ENCODE data around the gene EIF3A. TPM values are rescaled to one million over a fixed set of nuclear protein-coding genes. Genes with fewer than 3 reads are reported as not detected.

The EIF3A gene
- total and polyA plus RNA-seq, 9 of the 15 experiments (the other 6 are each of a cell fraction or from before 2014, with no cell fraction given): 19.6 to 163 (median 102) TPM

GRCh38 chr10:119103903-119104653 lies 23.5 kb upstream of the EIF3A start, which contains the start of gene DENND10 (continued):
- TF ChIP-seq POLR2AphosphoS5 (IDR thresholded peaks at IDR 0.05; ENCODE audit: control insufficient read depth, insufficient read depth, low read depth, low read length) (peak; percentile 51; the same call in 1 of the 2 replicates), MAZ (CRISPR knock-in tag; conservative IDR thresholded peaks at IDR 0.05 in 1 of 2, IDR thresholded peaks at IDR 0.05 in 1 of 2) (peak; percentile 46 to 75; a peak in 3 of 4 replicates), SP1 (CRISPR knock-in tag; IDR thresholded peaks at IDR 0.05) (no peak), PTBP1 (IDR thresholded peaks at IDR 0.05; ENCODE audit: low read depth, low read length) (no peak), ATF1 (CRISPR knock-in tag; IDR thresholded peaks at IDR 0.05) (no peak), ATF1 (tag; IDR thresholded peaks at IDR 0.05) (no peak), POLR2A (conservative IDR thresholded peaks at IDR 0.05) (peak; percentile 75), NFE2L1 (tag; IDR thresholded peaks at IDR 0.05; ENCODE audit: borderline replicate concordance, low read depth) (no peak), BRD4 (IDR thresholded peaks at IDR 0.05) (no peak), TBL1XR1 (IDR thresholded peaks at IDR 0.05; ENCODE audit: low read length in 2 of 2) (no peak), CTBP1 (IDR thresholded peaks at IDR 0.05; ENCODE audit: borderline replicate concordance) (peak; percentile 36; the same call in 1 of the 2 replicates), ZNF445 (CRISPR knock-in tag; IDR thresholded peaks at IDR 0.05; ENCODE audit: low read depth) (no peak), RB1 (IDR thresholded peaks at IDR 0.05; ENCODE audit: low read depth) (peak; percentile 54; the same call in 1 of the 2 replicates), VEZF1 (CRISPR knock-in tag; IDR thresholded peaks at IDR 0.05) (peak; percentile 83), SLC30A9 (CRISPR knock-in tag; IDR thresholded peaks at IDR 0.05) (no peak), SMAD4 (CRISPR knock-in tag; conservative IDR thresholded peaks at IDR 0.05) (no peak; the same call in 1 of the 2 replicates), HNRNPH1 (optimal IDR thresholded peaks at IDR 0.05; ENCODE audit: low read depth, low read length) (no peak), PCBP2 (IDR thresholded peaks at IDR 0.05; ENCODE audit: low read depth, low read length, poor library complexity, severe bottlenecking) (no peak), NR2C2 (CRISPR knock-in tag; IDR thresholded peaks at IDR 0.05) (no peak), NR2C2 (tag; IDR thresholded peaks at IDR 0.05) (no peak), SNIP1 (IDR thresholded peaks at IDR 0.05; ENCODE audit: low read depth) (no peak), ETS1 (conservative IDR thresholded peaks at IDR 0.05; ENCODE audit: control insufficient read depth, low read depth, low read length) (peak; percentile 44; the same call in 1 of the 2 replicates), ZBTB49 (CRISPR knock-in tag; IDR thresholded peaks at IDR 0.05; ENCODE audit: borderline replicate concordance) (no peak), TAF7 (tag; IDR thresholded peaks at IDR 0.05) (no peak), ZNF551 (CRISPR knock-in tag; IDR thresholded peaks at IDR 0.05) (no peak)

Measured in K562 (cell line).